ENCODE results near the gene SPATA3. TPM values are rescaled to one million over a fixed set of nuclear protein-coding genes. Genes with fewer than 3 reads are reported as not detected.
"Not testable (repeated sequence)": the region's sequence is repeated elsewhere in the genome, so short reads cannot be mapped to it uniquely, and the experiment has no call there.

The SPATA3 gene
- polyA plus RNA-seq, 6 donors from 2014 or later = not detected

DNA sequence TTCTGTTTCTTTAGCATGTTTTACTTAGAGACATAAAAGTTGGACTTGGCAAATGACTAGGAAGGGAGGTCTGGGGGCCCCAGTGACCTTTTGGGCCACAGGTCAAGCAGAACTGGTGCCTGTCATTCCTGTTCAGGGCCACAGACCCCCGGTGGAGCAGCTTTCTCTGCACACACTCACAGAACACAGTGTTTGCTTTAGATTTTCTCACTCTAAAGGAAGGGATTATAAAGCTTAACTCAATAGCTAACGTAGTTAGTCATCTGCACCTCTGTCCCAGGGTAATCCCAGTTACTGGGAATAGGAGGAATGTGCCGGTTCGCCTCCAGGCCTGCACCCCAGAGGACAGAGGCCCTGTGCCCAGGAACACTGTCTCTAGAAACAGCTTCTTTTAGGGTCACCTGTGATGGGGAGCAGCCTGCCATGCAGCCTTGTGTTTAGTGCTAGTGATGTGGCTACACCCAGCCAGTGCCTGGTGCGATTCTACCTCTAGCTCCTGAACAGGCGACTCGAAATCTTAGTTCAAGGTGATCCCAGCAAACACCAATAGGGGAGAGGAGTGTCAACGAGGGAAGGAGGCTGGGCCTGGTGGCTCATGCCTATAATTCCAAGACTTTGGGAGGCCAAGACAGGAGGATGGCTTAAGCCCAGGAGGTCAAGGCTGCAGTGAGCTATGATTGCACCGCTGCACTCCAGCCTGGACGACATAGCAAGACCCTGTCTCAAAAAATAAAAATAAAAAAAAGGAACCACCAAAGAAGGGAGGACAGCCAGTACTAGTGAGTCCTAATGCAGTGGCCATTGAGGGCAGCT is 11.6 kb downstream of the SPATA3 start:
- Mint-ChIP-seq H3K36me3 (peaks cover 0 to 12% of the 10 kb centered on the region in 2 donors), H3K27me3 (peaks cover 4 to 22% (median 21%) of the 10 kb centered on the region in 3 donors), H3K9me3 (peaks cover 2 to 15% (median 7%) of the 10 kb centered on the region in 7 donors), H3K4me1 (peaks cover 0 to 9% (median 0%) of the 10 kb centered on the region in 3 donors), H3K27ac (no peak overlapping the region), H3K4me3 (peak overlapping the region in 1 of 8 donors; percentile 21)
- no peak for DNase-seq
- no peak for ATAC-seq (ENCODE audit: low read depth in 2 of 2)

DNA sequence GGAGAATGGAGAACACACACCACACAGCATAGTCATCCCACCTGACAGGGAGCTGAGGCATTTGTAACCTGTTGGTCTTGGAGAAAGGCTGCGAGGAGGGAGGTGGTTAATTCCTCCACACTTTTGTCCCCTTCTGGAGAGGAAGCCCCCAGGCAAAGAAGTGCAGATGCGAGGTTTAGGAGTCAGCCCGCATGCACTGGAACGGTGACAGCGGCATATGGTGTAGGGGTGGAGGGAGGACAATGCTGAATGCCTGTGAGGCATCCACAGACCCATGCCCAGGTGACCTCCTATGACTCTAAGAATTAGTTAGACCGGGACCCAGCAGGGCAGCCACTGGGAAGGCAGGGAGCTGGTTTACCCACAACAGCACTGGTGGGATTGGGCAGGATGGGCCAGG is 12.2 kb downstream of the SPATA3 start:
- Mint-ChIP-seq H3K27me3 (peaks cover 4 to 28% (median 19%) of the 10 kb centered on the region in 3 donors), H3K4me3 (no peak overlapping the region), H3K4me1 (peaks cover 0 to 9% (median 0%) of the 10 kb centered on the region in 3 donors), H3K36me3 (peaks cover 0 to 12% of the 10 kb centered on the region in 2 donors), H3K27ac (no peak overlapping the region), H3K9me3 (peaks cover 2 to 15% (median 7%) of the 10 kb centered on the region in 7 donors)
- no peak for ATAC-seq (ENCODE audit: low read depth in 2 of 2)
- DNase-seq = no peak

DNA sequence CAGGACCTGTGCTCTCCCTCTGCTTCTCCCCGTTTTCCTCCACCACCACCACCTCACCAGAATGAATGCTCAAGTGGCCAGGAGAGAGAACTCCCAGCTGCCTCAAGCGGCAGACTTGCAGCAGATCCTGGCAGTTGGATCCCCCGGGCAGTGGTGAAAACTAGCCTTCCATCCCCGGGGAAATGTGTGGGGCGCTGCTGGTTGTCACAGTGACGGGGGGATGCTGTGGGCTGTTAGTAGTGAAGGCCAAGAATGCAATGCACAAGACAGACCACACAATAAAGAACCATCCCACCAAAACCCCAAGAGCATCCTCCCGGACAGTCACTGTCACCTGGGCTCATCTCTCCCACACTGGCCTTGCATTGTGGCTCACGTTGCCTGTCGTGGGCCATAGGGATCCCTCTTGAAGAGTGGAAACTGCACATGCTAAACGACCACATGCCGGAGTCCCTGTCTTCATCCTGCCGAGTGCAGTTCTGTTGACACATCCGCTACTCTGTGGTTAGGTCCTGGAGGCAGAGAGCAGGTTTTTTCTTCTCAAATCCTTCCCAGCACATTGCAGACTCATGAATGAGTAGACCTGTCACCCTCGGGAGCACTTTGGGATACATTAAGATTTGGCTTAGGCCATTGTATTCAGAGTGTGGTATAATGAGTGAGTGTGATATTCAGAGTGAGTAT is 13.5 kb downstream of the SPATA3 start:
- Mint-ChIP-seq H3K27ac (no peak overlapping the region), H3K9me3 (peaks cover 2 to 11% (median 7%) of the 10 kb centered on the region in 7 donors), H3K27me3 (peaks cover 4 to 31% (median 19%) of the 10 kb centered on the region in 3 donors), H3K36me3 (peaks cover 0 to 12% of the 10 kb centered on the region in 2 donors), H3K4me3 (no peak overlapping the region), H3K4me1 (peaks cover 0 to 9% (median 0%) of the 10 kb centered on the region in 3 donors)
- DNase-seq (no peak), ATAC-seq (ENCODE audit: low read depth in 2 of 2) (no peak)

DNA sequence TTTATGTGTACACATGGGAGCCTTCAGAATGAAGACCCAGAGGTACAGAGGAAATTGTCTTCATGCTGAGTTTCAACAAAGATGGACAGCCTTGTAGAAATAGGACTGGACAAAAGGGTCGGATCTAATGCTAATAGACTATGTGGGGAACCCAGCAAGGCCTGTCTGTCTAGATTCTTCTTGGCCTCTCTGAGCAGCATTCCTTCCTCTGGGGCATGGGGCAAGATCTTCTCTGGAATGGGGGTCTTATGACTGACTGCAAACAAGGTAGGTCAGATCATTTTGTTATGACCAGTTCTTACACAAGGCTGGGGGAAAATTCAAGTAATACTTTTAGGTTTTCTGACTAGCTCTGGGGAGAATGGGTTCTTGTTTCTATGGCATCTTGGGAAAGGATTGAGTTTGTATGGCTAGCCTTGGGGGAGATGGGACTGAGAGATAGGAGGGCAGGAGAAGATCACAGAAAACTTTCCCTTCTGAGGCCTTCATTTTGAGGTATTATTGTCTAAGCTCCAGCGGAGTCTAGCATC is 14.3 kb downstream of the SPATA3 start:
- Mint-ChIP-seq H3K4me1 (peaks cover 0 to 4% (median 0%) of the 10 kb centered on the region in 3 donors), H3K4me3 (no peak overlapping the region), H3K36me3 (peaks cover 0 to 5% of the 10 kb centered on the region in 2 donors), H3K27me3 (peaks cover 0 to 39% (median 26%) of the 10 kb centered on the region in 3 donors), H3K27ac (peak overlapping the region in 2 of 6 donors; percentile 16 to 18), H3K9me3 (peaks cover 0 to 4% (median 3%) of the 10 kb centered on the region in 7 donors)
- ATAC-seq (ENCODE audit: low read depth in 2 of 2) = no peak
- DNase-seq = no peak

DNA sequence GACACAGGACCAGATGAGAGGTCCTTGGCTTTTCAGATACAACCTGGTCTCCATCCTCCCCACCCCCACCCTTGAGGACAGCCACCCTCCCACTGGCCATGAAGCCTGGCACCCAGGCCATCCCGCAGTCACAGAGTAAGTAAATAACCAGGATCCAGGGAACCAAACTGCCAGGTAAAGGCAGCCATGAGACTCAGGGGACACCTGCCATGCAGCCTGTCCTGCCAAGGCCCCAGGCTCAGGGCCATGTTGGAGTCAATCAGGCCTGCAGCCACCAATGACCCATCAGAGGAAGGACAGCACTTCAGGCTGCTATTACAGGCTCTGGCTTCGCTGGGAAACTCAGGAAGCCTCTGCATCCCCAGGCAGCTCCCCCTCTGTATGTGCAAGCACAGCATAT is 15.6 kb downstream of the SPATA3 start:
- Mint-ChIP-seq H3K36me3 (no peaks in the 10 kb centered on the region), H3K4me3 (no peak overlapping the region), H3K27me3 (peaks cover 0 to 42% (median 35%) of the 10 kb centered on the region in 3 donors), H3K9me3 (no peaks in the 10 kb centered on the region), H3K27ac (no peak overlapping the region), H3K4me1 (no peaks in the 10 kb centered on the region)
- DNase-seq (no peak), ATAC-seq (ENCODE audit: low read depth in 2 of 2) (no peak)

DNA sequence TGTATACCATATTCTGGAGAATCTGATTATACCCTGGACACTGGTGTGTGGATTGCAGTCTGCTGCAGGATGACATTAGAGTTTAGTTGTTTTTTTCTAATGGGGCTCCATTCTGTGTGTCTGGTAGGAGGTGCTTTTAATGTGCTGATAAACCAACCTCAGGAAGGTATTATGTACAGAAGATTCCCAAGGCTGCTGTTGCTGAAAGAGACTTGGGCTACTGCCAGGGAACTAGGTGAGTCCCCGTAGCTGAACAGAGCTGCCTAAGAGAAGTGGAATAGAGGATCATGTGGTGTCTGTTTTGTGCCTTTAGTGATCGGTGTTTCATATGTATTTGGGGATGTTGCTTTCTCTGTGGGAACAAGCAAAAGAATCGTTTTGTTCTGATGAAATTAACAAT is 16.5 kb downstream of the SPATA3 start:
- ATAC-seq (ENCODE audit: low read depth in 2 of 2) = no peak
- H3K27me3 Mint-ChIP-seq = peaks cover 4 to 51% (median 44%) of the 10 kb centered on the region in 3 donors
- DNase-seq = no peak
- no peak overlapping the region for H3K4me3 Mint-ChIP-seq
- no peak overlapping the region for H3K27ac Mint-ChIP-seq
- no peaks in the 10 kb centered on the region for H3K36me3 Mint-ChIP-seq
- no peaks in the 10 kb centered on the region for H3K9me3 Mint-ChIP-seq
- H3K4me1 Mint-ChIP-seq = no peaks in the 10 kb centered on the region

DNA sequence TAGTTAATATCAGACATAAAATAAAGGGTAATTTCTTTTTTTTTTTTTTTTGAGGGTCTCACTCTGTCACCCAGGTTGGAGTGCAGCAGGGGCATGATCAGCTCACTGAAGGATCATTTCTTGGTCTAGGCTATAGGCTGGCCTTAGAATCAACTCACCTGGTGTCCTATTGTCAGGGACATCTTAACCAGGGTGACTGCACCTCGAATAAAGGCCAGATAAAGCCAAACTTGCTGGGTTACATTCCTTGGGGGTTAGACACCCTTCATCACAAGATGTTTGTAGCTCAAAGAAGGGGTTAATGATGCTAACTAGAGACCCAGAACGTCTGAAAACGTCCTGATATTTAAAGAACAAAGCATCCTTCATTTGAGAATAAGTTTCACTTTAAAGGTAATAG is 17.9 kb downstream of the SPATA3 start:
- Mint-ChIP-seq H3K27ac (no peak overlapping the region), H3K4me1 (no peaks in the 10 kb centered on the region), H3K9me3 (no peaks in the 10 kb centered on the region), H3K36me3 (no peaks in the 10 kb centered on the region), H3K4me3 (no peak overlapping the region), H3K27me3 (peaks cover 9 to 61% (median 40%) of the 10 kb centered on the region in 3 donors)
- no peak for ATAC-seq (ENCODE audit: low read depth in 2 of 2)
- DNase-seq = no peak

DNA sequence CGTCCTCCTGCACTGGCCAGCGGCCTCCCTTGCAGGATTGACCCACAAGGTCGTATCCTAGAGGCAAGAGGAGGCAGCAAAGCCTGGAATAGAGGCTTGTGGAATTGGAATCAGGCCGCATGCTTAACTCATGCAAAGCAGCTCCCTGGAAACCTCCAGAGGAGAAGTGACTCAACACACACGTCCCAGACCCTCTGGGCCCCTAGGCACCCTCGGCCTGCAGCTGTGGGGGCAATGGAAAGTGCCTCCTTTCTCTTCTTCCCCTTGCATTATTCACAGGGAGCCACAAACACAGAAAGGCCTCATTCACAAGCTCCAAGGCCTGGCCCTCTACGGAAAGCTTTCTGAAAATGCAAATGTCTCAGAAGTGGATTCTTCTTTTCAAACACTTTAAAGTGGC is 19.6 kb downstream of the SPATA3 start:
- Mint-ChIP-seq H3K4me3 (no peak overlapping the region), H3K36me3 (no peaks in the 10 kb centered on the region), H3K9me3 (peaks cover 0 to 3% (median 0%) of the 10 kb centered on the region in 7 donors), H3K4me1 (no peaks in the 10 kb centered on the region), H3K27ac (no peak overlapping the region), H3K27me3 (peaks cover 13 to 61% (median 53%) of the 10 kb centered on the region in 3 donors)
- ATAC-seq (ENCODE audit: low read depth in 2 of 2) (no peak), DNase-seq (no peak)

DNA sequence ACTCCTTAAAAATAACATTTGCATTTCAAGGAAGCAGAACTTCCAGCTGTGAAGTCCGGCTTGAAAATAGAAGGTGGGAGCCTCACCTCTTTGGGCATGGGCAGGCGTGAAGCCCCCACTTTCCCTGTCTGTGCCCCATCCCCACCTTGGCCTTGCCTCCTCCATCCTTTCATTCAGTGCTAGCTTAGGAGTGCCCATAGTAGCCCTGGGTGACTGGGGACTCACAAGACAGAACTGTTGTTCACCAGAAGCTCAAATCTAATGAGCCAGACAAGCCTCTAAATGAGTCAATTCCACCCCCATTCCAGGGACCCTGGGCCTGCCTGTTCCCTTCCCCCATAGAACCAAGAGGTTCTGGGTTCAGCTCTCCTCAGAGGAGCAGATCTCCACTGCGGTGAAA is 20.0 kb downstream of the SPATA3 start:
- DNase-seq = no peak
- Mint-ChIP-seq H3K9me3 (peaks cover 0 to 5% (median 0%) of the 10 kb centered on the region in 7 donors), H3K4me1 (no peaks in the 10 kb centered on the region), H3K4me3 (no peak overlapping the region), H3K27me3 (peaks cover 13 to 59% (median 56%) of the 10 kb centered on the region in 3 donors), H3K36me3 (no peaks in the 10 kb centered on the region), H3K27ac (no peak overlapping the region)
- ATAC-seq (ENCODE audit: low read depth in 2 of 2) = no peak

DNA sequence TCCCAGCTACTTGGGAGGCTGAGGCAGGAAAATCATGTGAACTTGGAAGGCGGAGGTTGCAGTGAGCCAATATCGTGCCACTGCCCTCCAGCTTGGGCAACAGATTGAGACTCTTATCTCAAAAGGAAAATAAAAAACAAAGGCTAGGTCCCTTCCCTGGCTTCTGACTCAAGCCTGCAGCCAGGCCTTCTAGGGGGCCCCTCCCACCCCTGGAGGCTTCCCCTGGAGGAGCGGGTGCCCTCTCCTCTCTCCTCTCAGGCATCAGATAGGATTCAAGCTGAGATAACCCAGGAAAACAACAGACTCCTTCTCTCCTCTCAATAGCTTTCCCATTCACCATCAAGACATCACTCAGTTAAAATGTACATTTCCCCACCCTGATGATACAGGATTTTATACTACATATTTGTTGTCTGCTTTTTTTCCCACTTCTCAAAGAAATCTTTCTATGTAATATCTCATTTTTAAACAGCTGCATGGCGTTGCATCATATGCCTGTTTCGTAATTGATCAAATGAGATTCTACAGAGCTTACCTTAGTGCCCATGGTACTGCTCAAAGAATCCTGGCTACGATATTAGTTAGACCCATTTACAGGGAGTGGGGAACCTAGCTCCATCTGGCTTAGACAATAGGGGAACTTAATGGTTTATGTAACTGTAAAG is 20.8 kb downstream of the SPATA3 start:
- Mint-ChIP-seq H3K4me1 (no peaks in the 10 kb centered on the region), H3K36me3 (no peaks in the 10 kb centered on the region), H3K27me3 (peaks cover 20 to 60% (median 56%) of the 10 kb centered on the region in 3 donors), H3K9me3 (peaks cover 0 to 5% (median 0%) of the 10 kb centered on the region in 7 donors), H3K4me3 (no peak overlapping the region), H3K27ac (no peak overlapping the region)
- ATAC-seq (ENCODE audit: low read depth in 2 of 2) (no peak), DNase-seq (no peak)

DNA sequence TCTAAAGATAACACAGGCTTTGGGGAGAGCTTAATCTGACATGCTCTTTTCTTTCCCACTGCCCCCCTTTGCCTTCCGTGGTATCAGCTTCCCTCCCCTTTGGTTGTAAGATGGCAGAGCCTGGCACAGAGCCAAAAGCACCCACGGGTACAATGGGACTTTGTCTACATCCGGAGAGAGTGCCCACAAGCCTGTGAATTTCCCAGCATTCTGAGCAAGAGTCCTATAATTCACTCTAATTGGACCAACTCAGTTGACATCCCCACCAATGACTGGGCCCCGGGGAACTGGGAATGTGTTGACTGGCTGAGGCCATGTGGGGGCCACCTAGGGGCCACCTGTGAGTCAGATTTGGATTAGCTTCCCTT is 21.3 kb downstream of the SPATA3 start:
- no peak for ATAC-seq (ENCODE audit: low read depth in 2 of 2)
- DNase-seq = no peak
- Mint-ChIP-seq H3K27me3 (peaks cover 20 to 56% (median 51%) of the 10 kb centered on the region in 3 donors), H3K4me3 (no peak overlapping the region), H3K9me3 (peaks cover 0 to 5% (median 0%) of the 10 kb centered on the region in 7 donors), H3K27ac (no peak overlapping the region), H3K36me3 (no peaks in the 10 kb centered on the region), H3K4me1 (no peaks in the 10 kb centered on the region)

DNA sequence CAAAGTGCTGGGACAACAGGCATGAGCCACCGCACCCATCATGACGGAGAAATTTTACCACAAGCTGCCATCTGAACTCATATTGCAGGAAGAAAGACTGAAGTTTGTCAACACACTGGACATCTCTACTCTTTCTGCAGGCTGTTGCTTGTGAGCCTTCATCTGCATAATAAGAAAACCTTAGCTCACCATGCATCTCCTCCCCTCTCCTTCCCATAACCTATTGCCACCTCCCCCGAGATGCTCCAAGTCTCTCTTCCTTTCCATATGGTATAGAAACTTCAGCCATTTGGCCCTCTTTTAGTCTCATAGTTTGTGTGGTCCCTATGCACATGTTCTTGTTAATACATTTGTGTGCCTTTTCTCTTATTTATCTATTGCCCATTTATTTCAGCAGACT is 22.3 kb downstream of the SPATA3 start:
- DNase-seq (no peak), ATAC-seq (ENCODE audit: low read depth in 2 of 2) (no peak)
- Mint-ChIP-seq H3K9me3 (peaks cover 0 to 5% (median 0%) of the 10 kb centered on the region in 7 donors), H3K36me3 (no peaks in the 10 kb centered on the region), H3K4me1 (no peaks in the 10 kb centered on the region), H3K4me3 (no peak overlapping the region), H3K27ac (peak overlapping the region in 1 of 6 donors; percentile 84), H3K27me3 (peaks cover 23 to 52% (median 44%) of the 10 kb centered on the region in 3 donors)

DNA sequence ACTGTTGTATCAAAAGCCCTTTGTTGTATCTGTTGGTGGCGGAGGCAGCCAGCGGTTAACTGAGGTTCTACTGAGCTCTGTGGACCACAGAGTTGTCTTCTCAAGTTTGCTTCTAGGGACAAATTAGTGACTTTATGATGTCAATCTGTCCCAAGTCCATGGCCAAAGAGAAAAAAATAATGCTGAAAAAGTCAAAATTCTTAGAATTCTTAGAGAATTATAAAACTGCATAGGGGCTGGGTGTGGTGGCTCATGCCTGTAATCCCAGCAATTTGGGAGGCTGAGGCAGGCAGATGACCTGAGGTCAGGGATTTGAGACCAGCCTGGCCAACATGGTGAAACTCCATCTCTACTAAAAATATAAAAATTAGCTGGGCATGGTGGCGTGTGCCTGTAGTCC is 29.1 kb downstream of the SPATA3 start:
- DNase-seq; H3K27ac Mint-ChIP-seq; H3K4me3 Mint-ChIP-seq; H3K4me1 Mint-ChIP-seq; H3K36me3 Mint-ChIP-seq; ATAC-seq (ENCODE audit: low read depth in 2 of 2); H3K9me3 Mint-ChIP-seq: not testable (repeated sequence)
- peaks cover 4 to 33% (median 14%) of the 10 kb centered on the region in 3 donors for H3K27me3 Mint-ChIP-seq
